HG03342 (cell line): ENCODE results near the gene LCTL.
"Not testable (repeated sequence)": the region's sequence is repeated elsewhere in the genome, so short reads cannot be mapped to it uniquely, and the experiment has no call there.

Experiments
- ATAC-seq: cut with Tn5 transposase; IDR thresholded peaks from one replicate; pipeline ENCODE4 v1.9.1; 2021; ENCODE audit warnings: mild to moderate bottlenecking, moderate library complexity; ENCODE audit not compliant: unreplicated experiment

Gene LCTL

DNA sequence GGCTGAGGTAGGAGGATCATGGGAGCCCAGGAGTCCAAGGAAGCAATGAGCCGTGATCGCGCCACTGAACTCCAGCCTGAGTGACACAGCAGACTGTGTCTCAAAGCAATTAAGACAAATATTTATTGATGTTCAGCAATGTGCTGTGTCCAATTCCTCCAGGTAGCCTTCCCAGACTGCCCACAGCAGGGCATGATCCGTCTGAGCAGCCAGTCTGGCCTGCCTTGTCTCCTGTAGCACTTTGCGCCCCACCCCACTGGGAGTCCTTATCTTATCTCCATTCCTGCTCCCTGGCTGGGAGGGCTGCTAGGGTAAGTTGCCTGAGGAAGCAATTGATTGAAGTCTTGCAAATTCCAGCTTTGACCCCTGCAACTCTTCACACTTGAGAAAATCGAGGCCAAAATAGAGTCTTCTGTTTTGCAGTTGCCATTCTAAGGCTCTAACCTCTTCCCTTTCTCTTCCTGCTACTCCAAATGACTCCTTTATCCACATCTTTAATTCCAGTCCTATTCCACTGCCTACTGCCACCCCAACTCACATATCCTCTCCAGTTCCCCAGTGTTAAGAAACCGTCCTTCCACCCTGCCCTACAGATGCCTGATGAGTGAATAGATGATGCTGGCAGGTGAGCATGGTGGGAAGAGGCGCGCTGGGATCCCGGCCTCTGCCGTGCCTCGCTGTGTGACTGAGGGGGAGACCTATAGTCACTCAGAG is 26.9 kb upstream of the LCTL start:
- ATAC-seq, result no peak

DNA sequence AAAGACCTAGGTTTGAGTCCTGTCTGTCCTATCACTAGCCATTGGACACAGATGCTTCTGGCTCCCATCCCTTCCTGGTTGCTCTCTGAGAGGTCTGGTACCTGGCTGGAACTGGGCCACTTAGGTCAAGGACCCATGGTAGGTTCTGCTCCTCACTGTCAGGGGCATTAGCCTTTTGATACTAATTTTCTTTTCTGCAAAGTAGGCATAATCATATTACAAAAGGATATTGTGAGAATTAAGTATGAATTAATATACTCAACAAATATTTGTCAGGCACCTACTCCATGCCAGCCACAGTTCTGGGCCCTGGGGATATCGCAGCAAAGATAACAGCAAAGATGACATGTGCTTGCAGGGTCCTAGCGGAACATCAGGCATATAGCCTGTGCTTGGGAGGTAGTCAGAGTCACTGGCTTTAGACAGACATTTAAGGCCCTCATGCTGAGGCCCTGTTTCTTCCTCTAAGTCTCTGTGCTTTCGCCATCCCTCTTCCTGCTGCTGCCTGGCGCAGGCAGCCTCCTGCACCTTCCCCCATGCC is 25.6 kb upstream of the LCTL start:
- ATAC-seq, result no peak

DNA sequence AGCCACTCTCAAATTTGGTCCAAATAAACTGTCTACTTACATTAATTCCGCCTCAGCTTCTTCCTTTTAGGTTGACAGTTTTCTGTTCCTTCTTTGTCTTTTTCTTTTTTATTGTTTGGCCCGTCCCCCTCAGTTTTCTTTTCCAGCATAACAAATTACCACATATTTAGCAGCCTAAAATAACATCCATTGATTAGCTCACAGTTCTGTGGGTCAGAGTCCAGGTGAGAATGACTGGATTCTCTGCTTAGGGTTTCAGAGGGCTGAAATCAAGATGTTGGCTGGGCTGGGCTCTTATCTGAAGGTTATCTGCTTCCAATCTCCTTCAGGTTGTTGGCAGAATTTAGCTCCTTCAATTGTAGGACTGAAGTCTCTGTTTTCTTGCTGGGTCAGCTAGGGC is 24.6 kb upstream of the LCTL start:
- no peak for ATAC-seq

DNA sequence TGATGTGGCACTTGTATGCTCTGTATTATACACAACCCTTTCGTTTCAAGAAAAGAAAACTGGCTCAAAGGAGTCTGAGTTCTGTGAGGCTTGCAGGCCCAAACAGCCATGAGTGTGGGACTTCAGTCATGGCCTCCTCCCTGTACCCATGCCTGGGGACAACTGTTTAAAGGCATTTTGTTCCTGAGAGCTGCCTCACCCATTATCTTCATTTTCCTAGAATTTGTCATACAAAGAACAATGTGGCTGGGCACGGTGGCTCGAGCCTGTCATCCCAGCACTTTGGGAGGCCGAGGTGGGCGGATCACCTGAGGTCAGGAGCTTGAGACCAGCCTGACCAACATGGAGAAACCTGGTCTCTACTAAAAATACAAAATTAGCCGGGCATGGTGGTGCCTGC is 23.6 kb upstream of the LCTL start:
- ATAC-seq, result not testable (repeated sequence)

DNA sequence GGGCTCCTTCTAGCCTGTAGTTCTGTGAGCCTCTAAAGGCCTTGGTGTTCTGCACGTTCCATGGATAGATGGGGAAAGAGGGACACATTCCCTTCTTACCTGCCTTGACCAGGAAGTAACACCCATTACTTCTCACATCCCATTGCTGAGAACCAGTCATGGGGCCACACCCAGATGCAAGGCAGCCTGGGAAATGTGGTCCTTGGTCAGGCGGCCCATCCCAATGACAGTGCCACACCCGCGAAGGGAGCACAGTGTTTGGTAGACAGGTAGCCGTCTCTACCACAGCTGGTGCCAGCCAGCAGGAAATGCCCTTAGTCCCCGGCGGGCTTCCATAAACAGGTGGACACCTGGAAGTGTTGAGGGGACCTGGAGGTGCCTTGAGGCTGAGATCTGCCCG is 23.2 kb upstream of the LCTL start:
- no peak for ATAC-seq

DNA sequence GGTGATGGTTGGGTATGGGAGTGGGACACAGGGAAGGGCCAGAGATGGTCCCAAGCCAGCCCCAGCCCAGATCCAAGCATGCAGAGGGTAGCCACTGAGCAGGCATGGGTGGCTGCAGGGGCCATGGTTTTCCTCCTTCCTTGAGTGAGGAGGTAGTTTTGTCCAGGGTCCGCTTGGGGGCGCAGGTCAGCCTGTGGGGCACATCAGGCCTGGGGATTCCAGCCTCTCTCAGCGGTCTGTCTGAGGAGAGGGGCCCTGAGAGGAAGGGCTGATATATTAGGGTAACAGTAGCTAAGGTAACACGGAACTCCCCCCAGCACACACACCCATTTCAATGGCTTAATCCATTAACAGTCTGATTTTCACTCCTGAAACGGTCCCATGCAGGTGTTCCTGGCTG is 22.7 kb upstream of the LCTL start:
- ATAC-seq, result no peak

DNA sequence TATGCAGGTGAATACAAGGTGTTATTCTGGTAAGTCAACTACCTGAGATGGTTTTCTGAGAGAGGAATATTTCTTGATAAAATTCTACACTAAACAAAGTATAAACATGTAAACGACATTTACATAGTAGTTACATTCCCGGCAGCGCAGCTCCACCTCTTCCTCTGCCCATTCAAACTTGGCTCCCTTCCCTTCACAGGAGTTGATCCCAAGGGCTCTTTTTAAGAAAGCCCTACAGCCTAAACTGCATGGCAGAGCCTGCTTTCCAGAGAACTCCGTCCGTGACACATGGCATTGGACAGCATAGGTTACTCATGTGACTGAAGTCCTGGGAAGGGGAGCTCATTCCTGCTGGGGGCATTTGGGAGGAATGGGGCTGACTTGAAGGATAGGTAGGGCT is 22.0 kb upstream of the LCTL start:
- ATAC-seq, result no peak

DNA sequence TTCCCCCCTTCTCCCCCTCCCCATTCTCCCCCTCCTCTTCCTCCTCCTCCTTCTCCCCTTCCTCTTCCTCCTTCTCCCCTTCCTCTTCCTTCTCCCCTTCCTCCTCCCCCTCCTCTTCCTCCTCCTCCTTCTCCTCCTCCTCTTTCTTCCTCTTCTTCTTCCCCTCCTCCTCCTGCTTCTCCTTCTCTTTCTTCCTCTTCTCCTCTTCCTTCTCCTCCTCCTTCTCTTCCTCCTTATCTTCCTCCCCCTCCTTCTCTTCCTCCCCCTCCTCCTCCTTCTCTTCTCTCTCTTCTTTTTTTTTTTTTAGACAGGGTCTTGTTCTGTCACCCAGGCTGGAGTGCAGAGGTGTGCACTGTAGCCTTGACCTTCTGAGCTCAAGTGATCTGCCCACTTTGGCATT is 21.2 kb upstream of the LCTL start:
- no peak for ATAC-seq

DNA sequence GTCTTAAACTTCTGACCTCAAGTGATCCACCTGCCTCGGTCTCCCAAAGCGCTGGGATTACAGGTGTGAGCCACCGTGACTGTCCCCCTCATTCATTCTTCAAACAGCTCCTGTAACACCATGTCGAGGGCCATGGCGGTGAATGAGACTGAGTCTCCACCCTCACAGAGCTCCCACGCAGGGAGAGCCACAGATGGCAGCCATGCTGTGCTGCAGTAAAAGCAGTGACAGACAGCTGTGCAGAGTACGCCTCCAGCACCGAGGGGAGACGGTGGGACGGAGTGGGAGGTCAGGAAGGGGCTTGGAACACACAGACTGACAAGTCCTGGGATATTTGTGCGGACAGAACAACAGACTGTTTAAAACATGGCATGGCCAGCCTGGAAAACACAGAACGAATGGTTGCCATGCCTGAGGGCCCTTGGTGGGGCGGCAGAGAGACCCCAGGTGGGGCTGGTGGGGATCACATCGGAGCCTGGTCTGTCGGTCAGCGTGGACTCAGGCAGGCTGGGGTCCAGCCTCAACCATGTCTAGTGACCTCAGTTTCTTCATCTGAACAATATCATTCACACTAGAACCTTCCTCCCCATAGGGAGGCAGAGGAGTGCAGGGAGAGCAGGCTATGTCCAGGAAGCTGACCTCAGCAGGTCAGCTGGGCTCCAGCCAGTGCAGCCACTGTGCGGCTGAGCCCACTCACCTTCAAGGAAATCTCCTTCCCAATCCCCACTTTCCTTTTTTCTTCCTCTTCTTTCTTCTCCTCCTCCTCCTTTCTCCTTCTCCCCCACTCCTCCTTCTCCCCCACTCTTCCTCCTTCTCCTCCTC is 20.6 kb upstream of the LCTL start:
- ATAC-seq, result no peak

DNA sequence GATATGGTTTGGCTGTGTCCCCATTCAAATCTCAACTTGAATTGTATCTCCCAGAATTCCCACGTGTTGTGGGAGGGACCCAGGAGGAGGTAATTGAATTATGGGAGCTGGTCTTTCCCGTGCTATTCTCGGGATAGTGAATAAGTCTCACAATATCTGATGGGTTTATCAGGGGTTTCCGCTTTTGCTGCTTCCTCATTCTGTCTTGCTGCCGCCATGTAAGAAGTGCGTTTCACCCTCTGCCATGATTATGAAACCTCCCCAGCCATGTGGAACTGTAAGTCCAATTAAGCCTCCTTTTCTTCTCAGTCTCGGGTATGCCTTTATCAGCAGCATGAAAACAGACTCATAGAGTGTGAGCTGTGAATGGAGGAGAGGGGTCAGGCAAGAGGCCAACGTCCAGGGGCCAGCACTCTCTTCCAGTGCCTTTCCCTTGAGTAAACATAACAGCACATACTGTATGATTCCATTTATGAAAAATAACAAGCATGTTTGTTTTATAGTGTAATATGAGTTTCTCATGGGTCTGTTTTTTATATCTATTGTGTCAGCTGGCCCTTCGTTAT is 16.3 kb upstream of the LCTL start:
- no peak for ATAC-seq

DNA sequence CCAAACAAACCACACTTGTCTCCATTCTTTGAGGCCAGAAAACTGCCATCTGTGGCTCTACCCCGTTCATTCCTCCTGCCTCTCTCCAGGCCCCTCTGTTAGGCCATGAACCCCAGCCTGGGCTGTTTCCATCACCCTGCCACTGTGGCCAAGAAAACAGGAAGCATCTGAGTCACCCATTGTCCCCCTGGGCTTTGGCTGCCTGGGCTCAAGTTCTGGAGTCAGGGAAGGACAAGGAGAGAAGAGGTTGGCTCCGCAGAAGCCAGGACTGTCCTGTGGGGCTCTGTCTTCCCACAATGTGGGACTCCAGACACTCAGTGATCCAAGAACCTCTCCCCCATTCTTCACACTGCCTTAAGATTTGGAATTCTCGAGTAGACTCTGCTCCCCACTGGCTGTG is 14.8 kb upstream of the LCTL start:
- no peak for ATAC-seq

DNA sequence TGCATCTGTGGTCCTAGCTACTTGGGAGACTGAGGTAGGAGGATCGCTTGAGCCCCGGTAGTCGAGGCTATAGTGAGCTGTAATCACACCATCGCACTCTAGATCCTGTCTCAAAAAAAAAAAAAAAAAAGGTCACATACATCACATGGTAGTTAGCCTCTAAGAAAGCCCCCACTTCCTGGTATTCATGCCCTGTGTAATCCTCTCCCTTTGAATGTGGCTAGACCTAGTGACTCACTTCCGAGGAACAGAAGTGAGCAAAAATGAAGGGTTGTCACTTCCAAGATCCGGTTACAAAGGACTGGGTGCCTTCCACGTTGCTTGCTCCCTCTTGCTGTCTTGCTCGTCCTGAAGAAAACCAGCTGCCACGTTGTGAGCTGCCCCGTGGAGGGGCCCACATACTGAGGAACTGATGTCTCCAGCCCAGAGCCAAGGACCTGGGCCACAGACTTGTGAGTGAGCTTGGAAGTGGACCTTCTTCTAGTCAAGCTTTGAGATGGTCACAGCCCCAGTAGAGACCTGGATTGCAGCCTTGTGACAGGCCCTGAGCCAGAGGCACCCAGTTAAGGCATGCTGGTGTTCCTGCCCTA is 12.6 kb upstream of the LCTL start:
- ATAC-seq, result no peak

DNA sequence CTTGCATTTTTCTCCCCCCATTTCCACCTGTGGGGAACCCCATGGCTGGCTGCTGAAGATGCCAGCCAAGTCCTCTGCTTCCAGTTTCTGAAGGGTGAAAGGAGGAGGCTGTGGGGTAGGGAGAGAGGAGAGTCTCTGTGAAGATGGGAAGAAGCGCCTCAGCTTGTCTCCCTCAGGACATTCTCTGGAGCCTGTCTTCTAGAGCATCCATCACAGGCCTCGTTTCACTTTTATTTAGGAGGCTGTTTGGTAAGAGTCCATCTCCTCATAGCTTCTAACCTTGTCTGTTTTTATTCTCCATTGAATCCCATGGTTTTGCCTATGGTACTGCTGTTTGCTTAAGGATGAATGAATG is 8.8 kb upstream of the LCTL start:
- no peak for ATAC-seq

DNA sequence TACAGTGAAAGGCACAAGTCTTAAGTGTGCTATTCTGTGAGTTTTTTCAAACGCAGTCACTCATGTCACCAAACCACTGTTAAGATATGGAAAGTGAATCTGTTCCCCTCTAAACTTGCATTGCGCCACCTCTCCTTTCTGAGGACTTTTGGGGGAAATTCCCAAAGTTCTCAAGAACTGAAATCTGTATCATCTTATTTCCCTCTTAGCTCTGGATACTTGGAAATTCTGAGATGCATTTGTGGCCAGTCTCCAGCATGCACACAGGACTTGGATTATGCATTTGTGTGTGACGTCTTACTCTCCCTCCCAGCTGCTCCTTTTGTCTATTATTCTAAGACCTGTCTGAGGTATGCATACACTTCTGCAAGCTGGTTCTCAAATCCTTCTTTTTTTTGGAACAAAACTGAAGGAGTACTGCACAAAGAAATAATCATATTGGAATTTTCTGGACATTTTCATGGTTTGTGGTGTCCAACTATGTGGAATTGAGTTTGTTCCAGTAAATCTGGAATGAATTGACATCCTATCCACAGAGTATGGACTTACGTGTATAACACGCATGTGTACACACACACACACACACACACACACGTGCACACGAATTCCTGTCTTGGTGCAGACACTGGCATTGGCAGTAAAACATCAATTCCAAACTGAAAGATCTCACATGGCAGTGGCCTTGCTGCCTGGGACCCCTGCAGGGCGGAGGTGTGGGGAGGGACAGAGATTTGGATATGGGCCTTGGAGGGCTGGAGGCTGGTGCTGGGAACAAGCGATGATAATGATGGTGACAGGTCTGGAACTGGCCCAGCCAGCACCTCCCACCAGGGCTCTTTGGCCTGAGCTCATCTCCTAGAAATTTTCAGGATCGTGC is 8.2 kb upstream of the LCTL start:
- ATAC-seq, result no peak

DNA sequence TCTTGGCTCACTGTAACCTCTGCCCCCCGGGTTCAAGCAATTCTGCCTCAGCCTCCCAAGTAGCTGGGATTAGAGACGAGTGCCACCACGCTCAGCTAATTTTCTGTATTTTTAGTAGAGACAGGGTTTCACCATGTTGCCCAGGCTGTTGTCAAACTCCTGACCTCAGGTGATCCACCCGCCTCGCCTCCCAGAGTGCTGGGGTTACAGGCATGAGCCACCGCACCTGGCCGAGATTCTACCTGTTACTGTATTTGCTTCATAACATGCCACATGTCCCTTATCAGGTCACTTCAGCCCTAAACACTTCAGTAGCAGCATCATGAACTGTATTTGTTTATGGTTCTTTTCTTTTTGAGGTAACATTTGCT is 7.5 kb upstream of the LCTL start:
- ATAC-seq, result no peak

DNA sequence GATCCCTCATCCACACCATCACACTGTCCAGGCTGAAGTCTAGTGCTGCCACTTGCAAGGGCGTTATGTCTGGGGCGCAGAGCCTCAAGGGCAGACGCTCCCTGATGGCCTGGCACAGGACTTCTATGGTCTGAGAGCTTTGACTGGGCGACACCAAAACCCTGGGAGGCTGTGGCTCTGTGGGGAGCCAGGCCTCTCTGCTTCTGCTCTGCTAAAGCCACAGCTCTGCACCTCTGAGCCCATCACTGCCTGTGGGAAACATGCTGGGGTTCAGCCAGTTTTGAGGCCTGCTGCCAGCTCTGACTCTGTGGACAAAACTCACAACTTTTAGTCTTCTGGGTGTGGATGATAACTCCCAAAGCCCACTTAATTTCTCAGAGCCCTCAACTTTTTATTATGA is 6.3 kb upstream of the LCTL start:
- ATAC-seq, result no peak

DNA sequence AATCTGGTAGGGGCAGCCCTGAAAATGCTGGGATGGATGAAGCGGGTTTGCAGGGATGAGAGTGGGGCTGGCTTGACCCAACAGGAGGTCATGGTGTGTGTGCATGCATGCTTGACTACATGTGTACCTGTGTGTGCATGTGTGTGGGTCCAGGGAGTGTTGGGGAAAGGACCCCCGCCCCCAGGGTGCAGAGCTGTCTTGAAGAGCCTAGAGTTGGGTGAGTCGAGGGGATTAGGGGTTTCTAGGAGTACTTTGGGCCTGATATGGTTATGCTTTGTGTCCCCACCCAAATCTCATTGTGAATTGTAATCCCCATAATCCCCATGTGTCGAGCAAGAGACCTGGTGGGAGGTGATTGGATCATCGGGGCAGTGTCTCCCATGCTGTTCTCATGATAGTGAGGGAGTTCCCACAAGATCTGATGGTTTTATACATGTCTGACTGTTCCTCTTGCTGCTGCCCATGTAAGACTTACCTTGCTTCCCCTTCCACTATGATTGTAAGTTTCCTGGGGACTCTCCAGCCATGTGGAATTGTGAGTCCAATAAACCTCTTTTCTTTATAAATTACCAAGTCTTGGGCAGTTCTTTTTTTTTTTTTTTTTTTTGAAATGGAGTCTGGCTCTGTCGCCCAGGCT is 5.2 kb upstream of the LCTL start:
- no peak for ATAC-seq

DNA sequence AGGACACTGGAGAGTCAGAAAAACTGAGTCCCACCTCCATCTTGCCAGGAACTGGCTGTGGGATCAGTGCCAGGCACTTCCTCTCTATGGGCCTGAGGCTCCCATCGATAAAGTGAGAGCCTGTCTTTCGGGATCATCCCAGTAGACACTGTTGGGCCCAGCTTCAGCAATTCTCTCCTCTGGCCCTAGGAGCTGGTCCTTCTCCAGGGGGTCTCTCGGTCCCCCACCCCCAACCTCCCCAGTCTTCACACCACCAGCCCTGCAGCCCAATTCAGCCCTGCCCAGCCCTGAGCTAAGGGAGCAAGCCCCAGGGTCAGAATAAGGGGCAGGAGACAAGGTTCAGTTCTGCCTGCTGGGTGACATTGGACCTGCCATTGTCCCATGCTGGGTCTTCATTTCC is 4.5 kb upstream of the LCTL start:
- ATAC-seq, result no peak

DNA sequence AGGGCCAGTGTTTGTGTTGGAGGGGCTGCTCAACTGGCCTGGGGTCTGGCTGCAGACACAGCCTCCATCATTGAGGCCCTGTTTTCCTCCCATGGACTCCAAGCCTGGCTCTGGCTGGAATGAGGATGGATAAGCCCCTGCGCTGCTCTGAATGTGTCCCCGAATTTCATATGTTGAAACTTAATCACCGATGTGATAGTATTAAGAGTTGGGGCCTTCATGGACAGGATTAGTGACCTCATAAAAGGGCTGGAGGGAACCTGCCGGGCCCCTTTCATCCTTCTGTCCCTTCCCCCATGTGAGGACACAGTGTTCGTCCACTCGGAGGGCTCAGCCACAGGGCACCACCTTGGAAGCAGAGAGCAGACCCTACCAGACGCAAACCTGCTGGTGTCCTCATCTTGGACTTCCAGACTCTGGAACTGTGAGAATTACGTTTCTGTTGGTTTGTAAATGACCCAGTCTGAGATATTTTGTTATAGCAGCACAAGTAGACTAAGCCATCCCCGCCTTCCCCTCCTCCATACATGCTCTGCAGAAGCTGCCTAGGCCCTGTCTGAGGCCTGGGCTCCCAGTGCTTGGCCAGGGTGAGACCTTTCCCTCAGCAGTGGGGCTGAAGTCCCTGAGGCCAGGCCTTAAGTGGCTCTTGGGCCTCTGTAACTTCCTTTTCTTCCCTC is 3.8 kb upstream of the LCTL start:
- ATAC-seq, result no peak

DNA sequence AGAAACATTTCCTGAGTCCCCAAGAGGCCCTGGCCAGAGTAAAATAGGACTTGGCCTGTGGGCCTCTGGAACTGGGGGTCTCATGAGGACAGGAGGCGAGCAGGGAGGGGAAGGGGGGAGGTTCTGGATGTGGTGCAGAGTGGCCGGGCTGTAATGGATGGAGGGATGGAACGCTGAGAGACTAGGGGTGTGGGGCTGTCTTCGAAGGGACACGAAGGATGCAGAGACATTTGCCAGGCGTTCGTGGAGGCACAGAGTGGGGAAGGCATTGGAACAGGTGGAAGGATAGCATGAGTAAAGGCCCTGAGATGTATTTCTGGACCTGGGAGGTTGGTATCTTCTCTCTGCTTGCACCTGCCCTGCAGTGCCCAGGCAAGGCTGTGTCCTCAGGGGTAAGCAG is 2.1 kb upstream of the LCTL start:
- no peak for ATAC-seq
